Measurements from ENCODE around the gene CYP8B1. TPM values are rescaled to one million over a fixed set of nuclear protein-coding genes. Genes with fewer than 3 reads are reported as not detected.

Gene CYP8B1
- total RNA-seq, 1 experiment from 2014 or later, result 0.12 TPM

GRCh38 chr3:42844412-42844713 lies 31.3 kb downstream of the CYP8B1 start:
- intact Hi-C loops (cut with micrococcal nuclease), result no loop called here
- H3K9me3 ChIP-seq (ENCODE audit: control insufficient read depth in 1 of 2, insufficient read depth in 1 of 2, low read depth in 1 of 2, low read length in 2 of 2), result no peaks in the 10 kb centered on the region
- no peaks in the 10 kb centered on the region for H4K20me1 ChIP-seq (ENCODE audit: insufficient read depth)
- CTCF ChIA-PET, result no interaction called here
- no TSS peak for BruUV-seq (replicated peaks)
- no peaks in the 10 kb centered on the region for H3K27me3 ChIP-seq (ENCODE audit: insufficient read depth, low read length)
- no peak for ATAC-seq
- TF ChIP-seq CBX3 (IDR thresholded peaks at IDR 0.05; ENCODE audit: low read depth) (no peak), FOSL1 (IDR thresholded peaks at IDR 0.05; ENCODE audit: low read depth) (no peak), ZNF274 (IDR thresholded peaks at IDR 0.05; ENCODE audit: low read depth, low read length) (no peak), EGR1 (IDR thresholded peaks at IDR 0.05; ENCODE audit: low read depth) (no peak), SIN3A (IDR thresholded peaks at IDR 0.05; ENCODE audit: low read depth) (no peak), POLR2A (IDR thresholded peaks at IDR 0.05; ENCODE audit: borderline replicate concordance, extremely low read depth, insufficient read depth, insufficient read length) (no peak), REST (IDR thresholded peaks at IDR 0.05; ENCODE audit: low read depth) (no peak), JUND (IDR thresholded peaks at IDR 0.05) (no peak), ZBTB33 (IDR thresholded peaks at IDR 0.05; ENCODE audit: extremely low read depth, insufficient replicate concordance, low read length) (no peak)
- TF ChIP-seq, protein P1, sequence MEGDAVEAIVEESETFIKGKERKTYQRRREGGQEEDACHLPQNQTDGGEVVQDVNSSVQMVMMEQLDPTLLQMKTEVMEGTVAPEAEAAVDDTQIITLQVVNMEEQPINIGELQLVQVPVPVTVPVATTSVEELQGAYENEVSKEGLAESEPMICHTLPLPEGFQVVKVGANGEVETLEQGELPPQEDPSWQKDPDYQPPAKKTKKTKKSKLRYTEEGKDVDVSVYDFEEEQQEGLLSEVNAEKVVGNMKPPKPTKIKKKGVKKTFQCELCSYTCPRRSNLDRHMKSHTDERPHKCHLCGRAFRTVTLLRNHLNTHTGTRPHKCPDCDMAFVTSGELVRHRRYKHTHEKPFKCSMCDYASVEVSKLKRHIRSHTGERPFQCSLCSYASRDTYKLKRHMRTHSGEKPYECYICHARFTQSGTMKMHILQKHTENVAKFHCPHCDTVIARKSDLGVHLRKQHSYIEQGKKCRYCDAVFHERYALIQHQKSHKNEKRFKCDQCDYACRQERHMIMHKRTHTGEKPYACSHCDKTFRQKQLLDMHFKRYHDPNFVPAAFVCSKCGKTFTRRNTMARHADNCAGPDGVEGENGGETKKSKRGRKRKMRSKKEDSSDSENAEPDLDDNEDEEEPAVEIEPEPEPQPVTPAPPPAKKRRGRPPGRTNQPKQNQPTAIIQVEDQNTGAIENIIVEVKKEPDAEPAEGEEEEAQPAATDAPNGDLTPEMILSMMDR (IDR thresholded peaks at IDR 0.05 in 2 of 3, conservative IDR thresholded peaks at IDR 0.05 in 1 of 3; ENCODE audit: borderline replicate concordance in 1 of 3, insufficient read depth in 1 of 3, low read depth in 2 of 3, low read length in 2 of 3), result no peak
- no peaks in the 10 kb centered on the region for H3K9me2 ChIP-seq (ENCODE audit: insufficient read depth)
- H3K4me1 ChIP-seq (ENCODE audit: control insufficient read depth in 1 of 2, insufficient read depth in 2 of 2, low read length in 2 of 2), result no peaks in the 10 kb centered on the region
- H3K9ac ChIP-seq (ENCODE audit: low read length), result no peak overlapping the region
- POLR2A ChIA-PET, result no interaction called here
- H3K4me3 ChIP-seq (replicated peaks in 1 of 2; ENCODE audit: low read depth in 1 of 2, low read length in 2 of 2), result no peak overlapping the region
- no peaks in the 10 kb centered on the region for H3K79me2 ChIP-seq (ENCODE audit: insufficient read depth, low read length)
- H3K27ac ChIP-seq (ENCODE audit: low read depth, low read length), result no peak overlapping the region
- H3K36me3 ChIP-seq (ENCODE audit: control insufficient read depth in 1 of 2, insufficient read depth in 2 of 2, low read length in 2 of 2), result no peaks in the 10 kb centered on the region
- no peak overlapping the region for H3K4me2 ChIP-seq (ENCODE audit: low read length)
- no peak for DNase-seq (ENCODE audit: low read depth, low spot score)
- H2AFZ ChIP-seq (ENCODE audit: low read depth, low read length, poor library complexity, severe bottlenecking), result no peak overlapping the region
- RAD21 ChIA-PET (ENCODE audit: low non-redundant PET in 1 of 2, low total read pairs in 2 of 2, uncharacterized antibody in 2 of 2, unreplicated experiment in 2 of 2), result no interaction called here

All from HCT116 (cell line).